D341Med (cell line): ENCODE results near the gene ACP4.
"Not testable (repeated sequence)": the region's sequence is repeated elsewhere in the genome, so short reads cannot be mapped to it uniquely, and the experiment has no call there.

Experiments
- DNase-seq: peaks from one replicate; pipeline ENCODE4 v3.0.0; 2012; ENCODE audit warnings: low spot score

The ACP4 gene

DNA sequence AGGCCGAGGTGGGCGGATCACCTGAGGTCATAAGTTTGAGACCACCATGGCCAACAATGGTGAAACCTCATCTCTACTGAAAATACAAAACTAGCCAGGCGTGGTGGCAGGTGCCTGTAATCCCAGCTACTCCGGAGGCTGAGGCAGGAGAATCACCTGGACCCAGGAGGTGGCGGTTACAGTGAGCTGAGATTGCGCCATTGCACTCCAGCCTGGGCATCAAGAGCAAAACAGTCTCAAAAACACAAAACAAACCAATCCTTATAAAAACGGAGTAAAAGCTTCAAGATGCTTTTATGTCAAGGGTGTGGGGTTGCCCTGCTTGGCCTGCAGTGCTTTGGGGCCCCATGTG, 7.2 kb downstream of the ACP4 start:
- DNase-seq = no peak

DNA sequence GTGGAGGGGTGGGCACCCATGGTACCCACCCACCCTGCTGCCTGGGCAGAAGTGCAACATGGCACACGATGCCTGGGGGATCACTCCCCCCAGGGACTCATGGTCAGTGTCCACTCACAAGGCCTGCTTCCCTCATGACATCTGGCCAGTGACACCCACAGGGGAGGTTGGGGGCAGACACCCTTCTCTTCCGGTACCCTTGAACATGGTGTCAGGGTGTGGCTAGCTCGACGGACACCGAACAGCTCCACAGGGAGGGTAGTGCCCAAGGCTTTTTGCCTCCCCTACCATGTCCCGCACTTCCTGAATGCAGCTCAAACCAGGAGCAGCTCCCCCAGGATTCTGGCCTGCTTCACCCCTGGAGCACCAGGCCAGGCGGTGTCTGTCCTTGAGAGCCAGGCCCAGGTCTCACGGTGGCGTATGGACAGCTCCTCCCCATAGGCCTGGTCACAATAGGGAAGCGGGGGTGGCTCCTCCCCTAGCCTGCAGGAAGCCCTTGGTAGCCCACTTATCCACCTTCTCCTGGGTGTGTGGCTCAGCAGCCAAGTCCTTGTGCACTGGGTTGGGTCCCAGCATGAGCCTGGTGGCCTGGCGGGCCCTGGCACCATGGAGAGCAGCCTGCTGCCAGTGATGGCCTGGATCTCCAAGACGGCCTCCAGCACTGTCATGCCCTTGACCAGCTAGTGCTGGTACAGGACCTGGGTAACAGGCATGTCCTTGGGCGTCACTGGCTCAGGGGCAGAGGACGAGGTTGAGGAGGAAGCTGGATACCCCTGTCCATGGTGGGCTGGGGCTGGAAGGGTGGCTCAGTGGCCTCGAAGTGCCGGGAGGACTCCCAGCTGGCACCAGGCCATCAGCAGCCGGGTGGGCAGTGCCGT, 7.8 kb downstream of the ACP4 start:
- DNase-seq = no peak

DNA sequence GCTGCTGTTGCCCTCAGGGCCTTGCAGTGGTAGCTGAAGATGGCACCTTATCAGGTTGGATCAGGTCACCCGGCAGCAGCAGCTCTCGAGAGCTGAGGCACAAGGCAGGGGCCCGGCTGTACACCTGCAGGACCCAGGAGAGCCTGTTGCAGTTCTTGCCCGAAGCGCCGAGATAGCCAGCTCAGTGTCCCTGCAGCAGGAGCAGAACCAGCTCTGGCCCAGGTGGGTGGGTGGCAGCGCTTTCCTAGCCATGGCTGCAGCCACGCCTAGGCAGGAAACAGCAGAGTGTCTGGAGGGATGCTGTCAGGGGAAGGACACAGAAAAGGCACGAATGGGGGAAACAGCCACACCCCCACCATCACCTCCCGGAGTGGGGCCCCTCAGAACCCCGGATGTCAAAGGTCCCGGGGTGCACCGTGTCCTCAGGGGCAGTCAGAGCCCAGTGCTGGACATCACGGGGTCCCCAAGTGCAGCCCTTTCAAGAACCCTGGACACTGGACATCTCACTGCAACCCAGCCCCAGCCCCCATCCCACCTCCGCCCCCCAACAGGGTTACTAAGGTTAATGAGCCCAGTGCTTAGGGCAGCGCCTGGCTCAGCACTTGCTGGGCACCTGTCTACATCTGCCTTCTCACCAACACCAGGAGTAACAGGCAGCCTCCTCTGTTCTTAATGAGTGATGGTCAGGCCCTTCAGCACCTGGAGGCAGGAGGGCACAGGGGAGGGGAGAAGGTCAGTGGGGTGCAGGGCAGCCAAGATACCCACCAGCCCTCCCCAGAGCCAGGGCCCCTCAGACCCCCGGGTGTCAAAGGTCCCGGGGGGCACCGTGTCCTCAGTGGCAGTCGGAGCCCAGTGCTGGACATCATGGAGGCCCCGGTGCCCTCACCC, 8.7 kb downstream of the ACP4 start:
- DNase-seq = no peak

DNA sequence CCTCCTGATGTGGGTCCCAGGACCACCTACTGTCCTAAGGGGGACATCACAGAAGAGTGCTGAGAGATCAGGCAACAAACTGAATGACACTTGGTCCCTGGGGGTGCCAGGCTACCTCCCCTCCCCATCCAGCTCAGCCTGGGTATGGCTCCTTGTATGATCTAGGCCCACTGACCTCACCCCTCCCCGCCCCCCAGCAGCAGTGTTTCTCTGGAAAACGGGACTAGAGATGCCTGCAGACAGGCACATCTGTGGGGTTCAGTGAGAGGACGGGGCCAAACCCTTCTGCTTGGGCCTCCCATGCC, 9.3 kb downstream of the ACP4 start:
- DNase-seq = no peak

DNA sequence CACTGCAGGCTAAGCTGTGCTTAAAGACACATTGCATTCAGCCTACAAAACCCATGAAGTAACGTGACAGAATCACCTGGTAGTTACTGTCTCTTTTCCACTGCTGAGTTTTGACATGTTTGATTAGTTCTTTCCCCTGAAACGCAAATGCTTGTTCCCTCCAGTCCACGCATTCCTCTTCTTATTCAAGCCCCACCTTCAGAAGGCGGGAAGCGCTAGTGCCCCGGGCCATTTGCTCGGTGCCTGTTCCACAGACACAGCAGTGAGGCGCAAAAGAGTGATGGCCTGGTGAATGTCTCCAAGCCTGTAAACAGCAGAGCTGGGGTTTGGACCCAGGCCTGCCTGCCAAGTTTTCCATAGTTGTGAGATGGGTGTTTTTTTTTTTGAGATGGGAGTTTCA, 10.9 kb downstream of the ACP4 start:
- DNase-seq = no peak

DNA sequence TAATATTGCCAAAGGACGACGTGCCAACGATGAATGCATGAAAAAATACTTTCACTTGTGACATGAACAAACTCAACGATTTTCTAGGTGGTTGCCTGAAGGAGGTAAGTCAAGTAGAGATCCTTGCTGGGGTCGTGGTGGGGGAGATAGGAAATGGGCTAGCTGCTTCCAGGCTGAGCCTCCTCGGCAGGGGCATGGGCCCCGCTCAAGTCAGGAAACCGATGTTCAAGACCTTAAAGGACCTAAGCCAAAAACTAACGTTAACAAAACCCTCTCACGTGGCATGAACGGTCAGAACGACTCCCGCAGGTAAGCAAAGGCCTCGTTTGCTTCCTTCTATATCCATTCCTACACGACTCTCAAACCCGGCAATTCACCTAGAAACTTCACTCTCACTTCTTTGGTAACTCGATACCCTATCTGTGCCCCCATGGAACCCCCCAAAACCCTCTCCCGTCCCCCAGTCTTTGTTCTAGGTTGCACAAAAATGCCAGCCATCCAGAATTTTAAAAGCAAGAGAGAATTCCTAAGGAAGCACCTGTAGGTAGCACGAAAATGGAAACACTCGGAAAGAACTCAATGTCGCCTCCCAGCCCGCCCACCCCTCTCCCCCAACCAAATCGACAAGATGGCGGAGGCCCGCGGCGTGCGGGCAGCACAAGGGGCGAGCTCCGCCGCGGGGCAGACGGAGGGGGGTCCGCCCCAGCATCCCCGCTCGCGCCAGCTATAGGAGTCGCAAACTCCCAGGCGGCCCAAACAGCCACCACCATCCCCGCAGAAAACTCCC, 13.6 kb downstream of the ACP4 start:
- peak; percentile 73 for DNase-seq

DNA sequence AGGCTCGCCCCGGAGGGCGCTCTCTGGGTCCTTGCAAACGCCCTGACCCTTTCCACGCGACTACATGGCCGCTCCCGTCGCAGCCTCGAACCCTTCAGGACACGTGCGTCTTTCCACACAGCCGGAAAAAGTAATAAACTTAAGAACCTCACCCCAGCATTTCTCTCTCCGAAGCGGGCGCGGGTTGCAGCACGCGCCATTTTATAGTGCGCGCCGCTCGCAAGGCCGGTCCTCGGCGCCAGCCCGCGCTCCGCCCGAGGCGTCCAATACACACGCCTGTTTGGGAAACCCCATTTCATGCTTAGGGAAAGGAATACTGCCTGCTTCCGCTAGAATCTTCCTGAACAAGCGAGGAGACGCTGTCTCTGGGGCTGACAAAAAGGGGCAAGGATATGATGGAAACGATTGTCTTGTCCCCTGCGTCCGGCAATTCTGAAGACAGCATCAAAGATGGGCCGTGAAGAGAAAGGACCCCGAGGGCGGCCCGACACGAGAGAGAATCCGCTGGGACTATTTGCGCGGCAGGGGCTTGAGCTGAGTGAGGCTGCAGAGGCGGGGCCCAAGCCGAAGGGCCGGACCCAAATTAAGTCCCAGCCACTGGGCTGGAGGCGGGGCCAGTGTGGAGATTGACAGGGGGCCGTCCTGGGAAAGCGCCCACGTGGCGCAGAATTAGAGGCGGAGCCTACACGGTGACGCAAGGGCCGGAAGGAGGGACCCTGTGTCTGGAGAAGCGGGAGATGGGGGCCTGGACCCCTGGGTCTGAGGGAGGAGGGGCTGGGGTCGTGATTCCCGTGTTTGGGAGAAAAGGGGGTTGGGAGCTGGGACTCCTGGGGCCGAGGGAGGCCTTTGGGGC, 14.4 kb downstream of the ACP4 start:
- peak; percentile 97 for DNase-seq

DNA sequence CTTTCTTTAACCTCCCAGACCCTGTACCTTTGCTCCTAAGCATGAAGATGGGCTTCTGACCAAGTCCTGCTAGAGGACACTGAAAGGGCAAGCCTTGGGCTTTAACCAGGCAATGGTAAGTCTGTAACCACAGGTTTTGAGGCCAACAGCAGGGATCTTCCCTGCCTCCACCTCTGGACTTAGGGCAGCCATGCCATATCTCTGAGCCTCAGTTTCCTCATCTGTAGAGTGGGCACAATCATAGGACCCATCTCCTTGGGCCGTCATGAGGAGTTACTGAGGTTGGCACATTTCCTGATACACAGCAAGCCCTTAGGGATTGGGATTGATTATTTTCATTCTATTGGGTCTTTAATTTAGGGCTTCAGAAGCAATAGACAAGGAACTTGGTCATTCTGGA, 18.6 kb downstream of the ACP4 start:
- DNase-seq = no peak

DNA sequence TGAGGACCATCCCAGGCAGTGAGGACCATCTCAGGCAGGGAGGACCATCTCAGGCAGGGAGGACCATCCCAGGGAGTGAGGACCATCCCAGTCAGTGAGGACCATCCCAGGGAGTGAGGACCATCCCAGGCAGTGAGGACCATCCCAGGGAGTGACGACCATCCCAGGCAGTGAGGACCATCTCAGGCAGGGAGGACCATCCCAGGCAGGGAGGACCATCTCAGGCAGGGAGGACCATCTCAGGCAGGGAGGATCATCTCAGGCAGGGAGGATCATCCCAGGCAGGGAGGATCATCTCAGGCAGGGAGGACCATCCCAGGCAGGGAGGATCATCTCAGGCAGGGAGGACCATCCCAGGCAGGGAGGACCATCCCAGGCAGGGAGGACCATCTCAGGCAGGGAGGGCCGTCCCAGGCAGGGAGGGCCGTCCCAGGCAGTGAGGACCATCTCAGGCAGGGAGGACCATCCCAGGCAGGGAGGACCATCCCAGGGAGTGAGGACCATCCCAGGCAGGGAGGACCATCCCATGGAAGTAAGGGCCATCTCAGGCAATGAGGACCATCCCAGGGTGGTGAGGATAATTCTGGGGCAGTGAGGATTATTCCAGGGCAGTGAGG, 21.5 kb downstream of the ACP4 start:
- DNase-seq = not testable (repeated sequence)

DNA sequence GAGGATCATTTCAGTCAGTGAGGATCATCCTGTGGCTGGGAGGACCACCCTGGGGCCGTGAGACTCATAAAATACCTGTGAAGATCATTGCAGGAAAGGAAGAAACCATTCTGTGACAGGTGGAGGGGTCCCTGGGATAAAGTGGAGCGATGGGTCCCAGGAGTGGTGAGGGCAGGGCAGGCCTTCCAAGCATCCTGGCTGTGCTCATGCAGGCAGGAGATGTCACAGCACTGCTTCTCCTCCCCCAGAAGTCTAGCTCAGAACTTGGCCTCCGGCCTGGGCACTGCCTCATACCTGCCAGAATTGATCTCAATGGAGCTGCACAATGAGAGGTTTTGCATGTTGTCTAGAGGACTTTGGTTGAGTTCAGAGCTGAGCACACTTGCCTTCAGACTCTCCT, 22.3 kb downstream of the ACP4 start:
- DNase-seq = no peak

DNA sequence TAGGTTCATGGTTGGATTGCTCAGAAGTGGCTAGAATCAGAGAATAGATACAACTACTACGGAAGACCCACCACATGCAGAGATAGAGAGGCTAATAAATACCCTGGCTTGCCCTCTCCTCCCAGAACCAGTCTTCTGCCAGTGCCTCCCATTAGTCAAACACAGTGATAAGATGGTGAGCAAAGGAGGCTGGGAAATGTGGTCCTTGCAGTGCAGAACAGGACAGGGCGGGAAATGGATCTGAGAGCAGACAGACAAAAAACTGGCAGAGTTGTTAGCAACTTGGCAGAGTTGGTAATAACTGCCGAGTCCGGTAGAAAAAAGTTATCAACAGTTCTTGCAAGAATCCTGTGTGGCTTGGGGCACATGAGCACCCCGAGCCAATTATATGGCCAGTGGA, 24.7 kb downstream of the ACP4 start:
- DNase-seq = no peak

DNA sequence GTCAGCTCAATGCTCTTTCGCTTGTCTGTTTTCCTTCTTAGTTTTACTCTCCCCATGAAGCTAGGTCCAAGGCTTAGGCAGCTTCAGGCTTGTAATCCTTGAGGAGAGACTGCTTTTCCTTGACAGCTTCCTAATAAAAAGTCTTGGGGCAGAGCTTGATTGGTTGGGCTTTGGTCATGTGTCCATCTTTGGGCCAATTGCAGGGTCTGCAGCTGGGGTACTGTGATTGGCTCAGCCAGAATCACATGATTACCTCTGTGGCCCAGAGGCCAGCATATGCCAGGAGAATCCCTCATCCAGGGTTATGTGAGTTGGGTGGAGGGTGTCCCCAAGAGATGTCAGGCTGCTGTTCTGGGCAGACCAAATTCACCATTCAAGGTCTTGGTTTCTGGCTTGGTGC, 25.2 kb downstream of the ACP4 start:
- DNase-seq = no peak

DNA sequence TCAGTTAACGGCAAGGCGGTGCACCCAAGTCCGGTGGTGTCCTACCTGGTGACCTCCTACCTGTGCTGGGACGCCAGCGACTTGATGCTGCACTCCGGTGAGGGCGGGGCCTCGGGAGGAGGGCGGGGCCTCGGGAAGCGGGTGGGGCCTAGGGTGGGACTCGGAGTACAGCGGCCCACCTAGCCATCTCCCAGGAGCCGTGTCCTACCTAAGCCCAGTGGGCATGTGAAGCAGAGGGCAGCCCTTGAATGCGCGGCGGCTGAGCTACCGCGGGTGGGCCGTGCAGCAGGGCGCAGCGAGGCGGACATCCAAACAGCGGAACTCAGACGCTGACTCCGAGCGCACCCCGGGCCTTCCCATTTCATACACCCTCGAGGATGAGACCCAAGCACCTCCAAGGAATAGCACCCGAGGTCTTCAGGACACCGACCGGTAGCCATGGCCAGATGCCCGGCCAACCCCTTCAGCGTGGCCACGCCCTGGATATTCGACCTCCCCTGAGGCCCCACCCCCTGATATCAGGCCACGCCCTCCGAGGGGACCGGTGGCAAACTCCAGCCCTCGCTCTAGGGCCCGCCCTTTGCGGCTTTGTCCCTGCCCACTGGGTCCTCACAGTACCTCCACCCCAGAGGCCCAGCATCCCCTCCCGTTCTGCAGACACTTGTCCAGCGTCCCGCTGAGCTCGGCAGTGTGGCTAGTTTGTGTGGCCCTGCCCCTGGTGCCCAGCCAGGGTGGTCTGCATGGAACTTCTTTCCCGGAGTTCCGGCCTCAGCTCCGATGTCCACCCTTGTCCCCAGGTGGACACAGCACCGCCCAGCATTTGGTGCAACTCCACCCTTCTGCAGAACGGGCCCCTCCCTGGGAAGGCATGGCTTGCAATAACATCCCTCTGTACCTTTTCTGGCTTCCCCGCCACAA, 28.0 kb downstream of the ACP4 start:
- DNase-seq = peak; percentile 62

DNA sequence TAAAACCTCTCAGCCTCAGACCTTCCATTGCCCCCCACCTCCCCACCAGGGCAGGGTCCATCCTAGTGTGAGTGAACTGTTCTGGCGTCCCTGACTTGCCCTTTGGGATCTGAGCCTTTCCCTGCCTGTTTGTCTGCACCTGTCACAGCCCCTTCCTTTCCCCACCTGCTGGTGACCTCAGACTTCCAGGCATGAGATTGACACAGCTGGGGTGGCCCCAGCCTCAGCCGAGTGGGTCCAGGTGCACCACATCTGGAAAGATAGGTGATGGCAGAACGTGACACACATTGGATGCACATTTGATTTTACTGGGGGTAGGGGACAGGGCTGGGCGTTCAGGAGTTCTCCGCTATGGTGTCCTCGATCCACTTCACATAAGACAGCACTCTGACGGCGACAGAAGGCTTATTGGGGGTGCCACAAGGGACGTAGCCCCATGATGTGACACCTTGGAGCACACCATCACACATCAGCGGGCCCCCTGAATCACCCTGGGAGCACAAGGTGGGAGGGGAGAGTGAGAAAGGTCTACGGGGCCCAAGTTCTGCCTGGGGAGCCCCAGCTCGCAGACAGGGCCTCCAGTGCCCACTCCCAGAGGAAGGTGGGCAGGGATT, 28.8 kb downstream of the ACP4 start:
- no peak for DNase-seq

DNA sequence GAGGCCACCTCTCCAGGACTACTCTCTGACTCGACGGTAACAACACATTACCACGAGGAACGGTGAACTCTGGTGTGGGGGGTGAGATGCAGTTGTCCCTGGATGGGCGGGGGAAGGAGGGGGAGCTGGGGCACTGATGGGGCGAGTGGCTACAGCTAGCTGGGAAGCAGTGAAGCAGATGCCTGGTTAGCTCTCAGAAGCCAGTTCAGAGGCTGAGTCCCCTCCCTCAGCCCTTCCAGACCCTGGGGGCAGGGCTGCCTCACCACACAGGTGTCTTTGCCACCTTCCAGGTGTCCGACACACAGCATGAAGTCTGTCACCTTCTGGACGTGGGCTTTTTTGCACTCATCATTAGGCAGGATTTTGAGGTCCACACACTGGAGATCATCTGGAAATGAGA, 29.4 kb downstream of the ACP4 start:
- no peak for DNase-seq

DNA sequence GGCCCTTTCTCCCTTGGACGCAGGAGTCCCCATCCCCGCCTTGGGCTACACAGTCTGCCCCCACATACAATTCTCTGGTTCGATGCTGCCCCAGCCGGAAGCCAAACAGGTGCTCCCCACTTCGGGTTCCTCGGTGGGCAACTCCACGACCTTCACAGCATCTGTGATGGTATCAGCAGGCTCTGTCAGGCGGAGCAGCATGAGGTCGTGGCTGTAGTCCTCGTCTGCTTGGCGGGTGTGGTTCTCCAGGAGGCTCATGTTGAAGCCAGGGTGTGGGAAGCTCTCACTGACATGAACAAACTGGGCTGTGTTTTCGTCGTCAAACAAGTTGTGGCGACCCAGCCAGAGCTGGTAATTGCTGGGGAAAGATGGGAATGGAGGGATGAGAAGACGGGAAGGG, 29.9 kb downstream of the ACP4 start:
- DNase-seq = no peak

DNA sequence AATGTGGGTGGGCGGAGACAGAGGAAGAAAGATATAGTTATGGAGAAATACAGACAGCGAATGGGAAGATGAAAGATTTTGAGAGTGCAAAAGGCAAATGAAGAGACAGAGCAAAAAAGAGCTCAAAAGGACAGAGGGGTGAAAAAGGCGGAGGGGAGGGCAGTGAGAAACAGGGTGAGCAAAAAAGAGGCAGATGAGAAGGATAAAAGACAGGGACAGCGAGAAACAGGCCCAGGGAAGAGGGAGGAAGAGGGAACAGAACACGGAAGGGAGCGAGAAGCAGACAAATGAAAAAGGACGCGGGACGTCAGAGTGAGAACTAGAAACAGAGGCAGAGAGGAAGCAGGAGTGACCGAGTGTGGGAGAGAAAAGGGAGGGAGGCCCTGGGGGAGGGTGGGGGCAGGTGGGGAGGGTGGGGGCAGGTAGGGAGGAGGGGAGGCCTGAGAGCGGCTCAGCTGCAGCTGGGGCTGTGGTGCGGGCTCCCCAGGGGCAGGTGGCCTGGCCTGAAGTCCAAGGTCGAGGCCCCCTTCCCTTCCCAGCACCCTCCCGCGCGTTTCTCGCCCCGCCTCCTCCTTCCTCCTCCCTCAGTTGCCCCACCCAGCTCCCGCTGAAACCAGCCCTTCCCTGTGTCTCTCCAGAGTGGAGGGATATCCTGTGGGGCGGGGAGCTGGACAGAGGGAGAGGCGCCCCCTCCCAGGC, 30.5 kb downstream of the ACP4 start:
- DNase-seq = no peak

DNA sequence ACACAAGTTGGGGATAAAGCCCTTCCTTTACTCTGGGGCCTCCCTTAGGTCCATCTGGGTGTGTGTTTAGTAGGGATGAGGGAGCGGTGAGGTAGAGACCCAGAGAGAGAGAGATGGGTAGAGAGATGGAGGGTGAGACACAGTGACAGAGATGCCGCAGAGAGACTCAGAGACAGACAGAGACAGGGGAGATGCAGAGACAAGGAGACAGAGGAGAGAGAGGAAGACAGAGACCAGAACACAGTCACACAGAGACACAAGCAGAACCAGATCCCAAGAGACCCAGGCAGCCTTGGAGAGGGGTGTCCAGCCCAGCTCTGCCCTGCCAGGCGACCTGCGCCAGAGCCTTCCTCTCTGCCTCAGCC, 31.0 kb downstream of the ACP4 start:
- no peak for DNase-seq

DNA sequence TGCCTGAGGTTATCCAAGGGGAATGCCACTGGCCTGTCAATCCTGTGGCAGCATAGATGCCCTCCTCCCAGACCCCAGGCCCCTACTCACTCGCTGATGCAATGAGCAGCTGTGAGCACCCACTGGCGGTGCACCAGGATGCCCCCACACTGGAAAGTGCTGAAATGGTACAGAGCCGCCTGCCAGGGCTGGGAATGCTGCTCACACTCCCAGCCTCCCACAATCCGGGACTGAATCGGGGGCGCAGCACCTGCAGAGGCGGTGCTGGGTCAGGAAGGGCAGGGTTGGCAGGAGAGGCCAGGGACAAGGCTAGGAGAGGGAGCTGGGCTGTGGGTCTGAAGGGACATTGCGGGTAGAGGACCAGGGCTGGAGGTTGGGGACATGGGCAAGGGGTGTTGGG, 31.4 kb downstream of the ACP4 start:
- no peak for DNase-seq
